PC-3 (cell line): Measurements from ENCODE around the gene KIAA0513. TPM values are rescaled to one million over a fixed set of nuclear protein-coding genes. Genes with fewer than 3 reads are reported as not detected.

Experiments
- ATAC-seq: fragments of 200-7000 bp; cut with Tn5 transposase; 2 replicates; pipeline ENCODE4 v1.9.1; 2020; ENCODE audit warnings: mild to moderate bottlenecking, moderate library complexity
- BruUV-seq: library from RNA; stranded (reverse); fragments of 400-500 nt; replicated peaks from 2 replicates; lab custom pipeline; 2021; lab: Mats Ljungman, UMichigan
- CTCF ChIA-PET: fragments of 300-600 bp; sonication (Branson Sonifier 250); formaldehyde crosslinking; loops from one replicate; lab custom pipeline; 2022; ENCODE audit warnings: antibody characterized with exemption; lab: Charles Lee
- POLR2A ChIA-PET: fragments of 300-600 bp; sonication (Branson Sonifier 250); formaldehyde crosslinking; loops from one replicate; lab custom pipeline; 2022; ENCODE audit warnings: antibody characterized with exemption; ENCODE audit not compliant: unreplicated experiment; lab: Charles Lee
- DNase-seq: peaks from one replicate; pipeline ENCODE4 v3.0.0-alpha.2; 2015
- H2AFZ ChIP-seq: fragments of 300-600 bp; sonication (generic); 2 replicates; pipeline ENCODE4 v1.6.0; 2016; ENCODE audit warnings: antibody characterized with exemption, low read length
- H3F3A ChIP-seq: fragments of 300-600 bp; sonication (generic); one replicate; pipeline ENCODE4 v1.6.0; 2017; ENCODE audit warnings: antibody characterized with exemption, low read length, control low read depth, mild to moderate bottlenecking; ENCODE audit not compliant: unreplicated experiment
- H3K27ac ChIP-seq: fragments of 300-600 bp; sonication (generic); 2 replicates; pipeline ENCODE4 v1.5.1; 2016; ENCODE audit warnings: mild to moderate bottlenecking, low read length
- H3K27me3 ChIP-seq: fragments of 300-600 bp; sonication (generic); 2 replicates; pipeline ENCODE4 v1.6.1; 2016; ENCODE audit warnings: low read length, mixed read lengths
- H3K36me3 ChIP-seq: fragments of 300-600 bp; sonication (generic); 2 replicates; pipeline ENCODE4 v1.6.1; 2016; ENCODE audit warnings: low read depth, mixed run types, low read length, mixed read lengths
- H3K4me1 ChIP-seq: fragments of 300-600 bp; sonication (generic); 2 replicates; pipeline ENCODE4 v1.5.1; 2016; ENCODE audit warnings: low read length; ENCODE audit not compliant: insufficient read depth
- H3K4me2 ChIP-seq: fragments of 300-600 bp; sonication (generic); 2 replicates; pipeline ENCODE4 v1.6.0; 2016; ENCODE audit warnings: low read length
- H3K4me3 ChIP-seq: fragments of 300-600 bp; sonication (generic); 2 replicates; pipeline ENCODE4 v1.5.1; 2016; ENCODE audit warnings: mild to moderate bottlenecking, low read length, mixed read lengths
- H3K79me2 ChIP-seq: fragments of 300-600 bp; sonication (generic); 2 replicates; pipeline ENCODE4 v1.6.1; 2017; ENCODE audit warnings: low read length, mixed read lengths
- H3K9ac ChIP-seq: fragments of 300-600 bp; sonication (generic); 2 replicates; pipeline ENCODE4 v1.6.0; 2016; ENCODE audit warnings: mild to moderate bottlenecking, low read length
- H3K9me2 ChIP-seq: fragments of 300-600 bp; sonication (generic); replicated peaks from 2 replicates; pipeline ENCODE4 v1.6.1; 2016; ENCODE audit warnings: mixed run types, low read length, mixed read lengths
- H3K9me3 ChIP-seq: fragments of 300-600 bp; sonication (generic); 2 replicates; pipeline ENCODE4 v1.6.1; 2016; ENCODE audit warnings: low read length, mixed read lengths
- H4K20me1 ChIP-seq: fragments of 300-600 bp; sonication (generic); 2 replicates; pipeline ENCODE4 v1.6.1; 2016; ENCODE audit warnings: low read length, mixed read lengths
- EZH2 ChIP-seq: fragments of 300-600 bp; sonication (generic); IDR thresholded peaks from one replicate; pipeline ENCODE4 v1.6.1; 2017; ENCODE audit warnings: antibody characterized with exemption, mild to moderate bottlenecking, low read length; ENCODE audit not compliant: unreplicated experiment
- EZH2phosphoT487 ChIP-seq: fragments of 300-600 bp; sonication (generic); IDR thresholded peaks from 2 replicates; pipeline ENCODE4 v1.6.1; 2018; ENCODE audit warnings: mild to moderate bottlenecking, antibody characterized with exemption, low read length, borderline replicate concordance
- intact Hi-C: fragments of 100-400 bp; cut with micrococcal nuclease; formaldehyde crosslinking; loops from 2 replicates; pipeline ENCODE4 v1.9.0; 2023
- total RNA-seq: library from RNA; depleted of rRNA; stranded (reverse); fragments of >200 nt; gene quantifications from 2 replicates; pipeline ENCODE4 v1.2.3, GENCODE V29; 2014
- TF ChIP-seq, protein P1 (sequence below): fragments of 300-600 bp; sonication (generic); conservative IDR thresholded peaks from 2 replicates; pipeline ENCODE4 v1.5.1; 2017; ENCODE audit warnings: antibody characterized with exemption, low read depth, mild to moderate bottlenecking, low read length

Gene KIAA0513
- total RNA-seq, 1 experiment from 2014 or later = 7.8 TPM

DNA sequence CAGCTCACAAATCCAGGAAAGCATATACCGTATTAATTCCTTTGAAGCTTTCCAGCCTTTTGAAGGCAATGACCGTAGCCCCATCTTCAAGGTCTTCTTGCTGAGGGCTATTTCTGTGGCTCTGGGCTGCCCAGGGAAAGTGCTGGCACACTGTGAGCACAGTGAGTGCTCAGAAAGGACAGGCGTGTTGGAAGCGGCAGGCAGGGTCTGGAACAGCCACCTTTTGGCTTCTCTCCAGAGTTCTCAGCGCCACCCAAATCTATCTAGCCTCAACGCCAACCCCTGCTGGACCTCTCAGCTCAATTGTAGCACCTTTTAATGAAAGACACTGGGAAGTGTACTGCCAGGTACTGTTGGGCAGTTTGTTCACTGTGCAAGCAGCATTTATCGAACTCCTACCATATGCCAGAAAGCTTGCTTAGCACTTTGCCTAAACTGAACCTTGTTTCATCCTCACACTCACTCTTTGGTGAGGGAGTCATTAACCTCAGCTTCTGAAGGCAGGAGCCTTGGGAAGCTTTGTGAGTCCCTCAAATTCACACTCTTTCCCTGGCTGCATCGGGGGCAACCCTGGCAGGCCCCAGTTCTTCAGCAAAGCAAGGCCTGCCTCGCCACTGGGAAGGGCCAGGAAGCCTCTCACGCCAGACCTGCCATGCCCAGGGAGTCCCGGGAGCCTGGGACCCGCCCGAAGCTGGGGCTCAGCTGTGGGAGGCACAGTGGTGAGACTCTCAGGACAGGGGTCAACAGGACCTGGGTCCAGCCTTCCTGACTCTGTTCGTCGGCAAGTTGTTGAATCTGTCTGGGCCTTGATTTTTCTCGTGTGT lies 98.2 kb downstream of the KIAA0513 start:
- no peak overlapping the region for H3K4me2 ChIP-seq
- peaks cover 17% of the 10 kb centered on the region; the same call in 1 of the 2 replicates for H3K4me1 ChIP-seq
- H3F3A ChIP-seq = no peaks in the 10 kb centered on the region
- no peak overlapping the region for H3K4me3 ChIP-seq
- H3K9me3 ChIP-seq = no peaks in the 10 kb centered on the region
- no peaks in the 10 kb centered on the region for H4K20me1 ChIP-seq
- H3K9me2 ChIP-seq = no peaks in the 10 kb centered on the region
- H3K27me3 ChIP-seq = no peaks in the 10 kb centered on the region
- ChIA-PET CTCF (no interaction called here), POLR2A (no interaction called here)
- H3K9ac ChIP-seq = no peak overlapping the region
- no TSS peak for BruUV-seq
- TF ChIP-seq EZH2phosphoT487 = no peak
- TF ChIP-seq, protein P1, sequence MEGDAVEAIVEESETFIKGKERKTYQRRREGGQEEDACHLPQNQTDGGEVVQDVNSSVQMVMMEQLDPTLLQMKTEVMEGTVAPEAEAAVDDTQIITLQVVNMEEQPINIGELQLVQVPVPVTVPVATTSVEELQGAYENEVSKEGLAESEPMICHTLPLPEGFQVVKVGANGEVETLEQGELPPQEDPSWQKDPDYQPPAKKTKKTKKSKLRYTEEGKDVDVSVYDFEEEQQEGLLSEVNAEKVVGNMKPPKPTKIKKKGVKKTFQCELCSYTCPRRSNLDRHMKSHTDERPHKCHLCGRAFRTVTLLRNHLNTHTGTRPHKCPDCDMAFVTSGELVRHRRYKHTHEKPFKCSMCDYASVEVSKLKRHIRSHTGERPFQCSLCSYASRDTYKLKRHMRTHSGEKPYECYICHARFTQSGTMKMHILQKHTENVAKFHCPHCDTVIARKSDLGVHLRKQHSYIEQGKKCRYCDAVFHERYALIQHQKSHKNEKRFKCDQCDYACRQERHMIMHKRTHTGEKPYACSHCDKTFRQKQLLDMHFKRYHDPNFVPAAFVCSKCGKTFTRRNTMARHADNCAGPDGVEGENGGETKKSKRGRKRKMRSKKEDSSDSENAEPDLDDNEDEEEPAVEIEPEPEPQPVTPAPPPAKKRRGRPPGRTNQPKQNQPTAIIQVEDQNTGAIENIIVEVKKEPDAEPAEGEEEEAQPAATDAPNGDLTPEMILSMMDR = no peak
- TF ChIP-seq EZH2 = no peak
- no peak for DNase-seq
- H3K79me2 ChIP-seq = no peaks in the 10 kb centered on the region
- no peak overlapping the region for H2AFZ ChIP-seq
- no peak for ATAC-seq
- no peak overlapping the region for H3K27ac ChIP-seq
- intact Hi-C loops = no loop called here
- no peaks in the 10 kb centered on the region for H3K36me3 ChIP-seq

DNA sequence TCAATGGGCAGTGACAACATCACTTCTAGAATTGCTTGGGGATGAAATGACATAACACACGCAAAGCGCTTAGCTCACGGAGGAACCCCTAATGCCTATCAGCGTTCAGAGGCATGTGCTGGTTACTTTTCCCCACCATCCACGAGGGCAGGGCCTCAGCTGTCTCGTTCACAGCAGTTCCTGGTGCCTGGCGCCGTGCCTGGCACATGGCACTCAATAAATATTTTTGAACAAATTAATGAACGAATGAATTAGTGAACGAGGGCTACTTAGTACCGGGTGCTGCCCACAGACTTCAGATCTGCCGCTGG lies 98.8 kb downstream of the KIAA0513 start:
- Histone ChIP-seq H2AFZ (no peak overlapping the region), H3K4me3 (no peak overlapping the region), H3K79me2 (no peaks in the 10 kb centered on the region), H3K9me3 (no peaks in the 10 kb centered on the region), H4K20me1 (no peaks in the 10 kb centered on the region), H3K4me2 (no peak overlapping the region), H3K27ac (no peak overlapping the region), H3K9me2 (no peaks in the 10 kb centered on the region), H3K9ac (no peak overlapping the region), H3F3A (no peaks in the 10 kb centered on the region), H3K27me3 (no peaks in the 10 kb centered on the region), H3K4me1 (peaks cover 17% of the 10 kb centered on the region; the same call in 1 of the 2 replicates), H3K36me3 (no peaks in the 10 kb centered on the region)
- TF ChIP-seq EZH2 (no peak), EZH2phosphoT487 (no peak)
- TF ChIP-seq, protein P1 = no peak
- ATAC-seq (no peak), DNase-seq (no peak)
- CTCF ChIA-PET = no interaction called here
- intact Hi-C loops = no loop called here
- POLR2A ChIA-PET = no interaction called here
- no TSS peak for BruUV-seq
